ENCODE results near the gene VCPKMT. TPM values are rescaled to one million over a fixed set of nuclear protein-coding genes. Genes with fewer than 3 reads are reported as not detected.
"Not testable (repeated sequence)": the region's sequence is repeated elsewhere in the genome, so short reads cannot be mapped to it uniquely, and the experiment has no call there.

The VCPKMT gene
- total RNA-seq, 1 experiment from 2014 or later, result 6.5 TPM

- no TSS peak for BruUV-seq (replicated peaks)
- ChIA-PET CTCF (no interaction called here), POLR2A (ENCODE audit: unreplicated experiment) (interaction anchor here (0.5 to 0.7 kb wide), 2 partner anchors 20 to 224 kb away, joined by 3 to 29 read pairs; no protein-coding TSS in a partner anchor)
- Histone ChIP-seq H3K9me2 (ENCODE audit: insufficient read depth) (no peaks in the 10 kb centered on the region), H3K4me2 (no peak overlapping the region), H3K4me1 (replicated peaks; ENCODE audit: insufficient read depth) (no peaks in the 10 kb centered on the region; the same call in 1 of the 2 replicates), H3K4me3 (no peak overlapping the region), H3K36me3 (ENCODE audit: low read depth) (no peaks in the 10 kb centered on the region), H3K79me2 (ENCODE audit: low read depth) (no peaks in the 10 kb centered on the region), H3K27me3 (ENCODE audit: insufficient read depth, low read depth) (no peaks in the 10 kb centered on the region), H2AFZ (no peak overlapping the region), H3K27ac (no peak overlapping the region), H3F3A (ENCODE audit: insufficient read depth, low read depth) (peaks cover 4% of the 10 kb centered on the region; the same call in 1 of the 2 replicates), H3K9me3 (ENCODE audit: insufficient read depth, low read depth) (no peaks in the 10 kb centered on the region), H4K20me1 (ENCODE audit: insufficient read depth) (no peaks in the 10 kb centered on the region)
- no peak for DNase-seq
- intact Hi-C loops (cut with micrococcal nuclease; ENCODE audit: unreplicated experiment), result no loop called here
- no peak for TF ChIP-seq EZH2 (IDR thresholded peaks at IDR 0.05; ENCODE audit: low read depth)
- TF ChIP-seq CTCF (conservative IDR thresholded peaks at IDR 0.05), result no peak
Observed at GRCh38 chr14:50082308-50082742, 34.0 kb downstream of the VCPKMT start.

- H3K9me2 ChIP-seq (ENCODE audit: insufficient read depth); H3K36me3 ChIP-seq (ENCODE audit: low read depth); H3K79me2 ChIP-seq (ENCODE audit: low read depth); H3K4me1 ChIP-seq (replicated peaks; ENCODE audit: insufficient read depth); DNase-seq; H3K9me3 ChIP-seq (ENCODE audit: insufficient read depth, low read depth); H3K4me2 ChIP-seq; H2AFZ ChIP-seq; H3K27me3 ChIP-seq (ENCODE audit: insufficient read depth, low read depth); CTCF ChIA-PET; H3K27ac ChIP-seq; H4K20me1 ChIP-seq (ENCODE audit: insufficient read depth); POLR2A ChIA-PET (ENCODE audit: unreplicated experiment); BruUV-seq (replicated peaks); H3K4me3 ChIP-seq; intact Hi-C loops (cut with micrococcal nuclease; ENCODE audit: unreplicated experiment); H3F3A ChIP-seq (ENCODE audit: insufficient read depth, low read depth): not testable (repeated sequence)
Observed at GRCh38 chr14:50079103-50079502, 37.3 kb downstream of the VCPKMT start.

- H3K9me3 ChIP-seq (ENCODE audit: insufficient read depth, low read depth); H3K4me2 ChIP-seq; H3K79me2 ChIP-seq (ENCODE audit: low read depth); CTCF ChIA-PET; intact Hi-C loops (cut with micrococcal nuclease; ENCODE audit: unreplicated experiment); H3K27me3 ChIP-seq (ENCODE audit: insufficient read depth, low read depth); H3F3A ChIP-seq (ENCODE audit: insufficient read depth, low read depth); POLR2A ChIA-PET (ENCODE audit: unreplicated experiment); BruUV-seq (replicated peaks); H3K9me2 ChIP-seq (ENCODE audit: insufficient read depth); H4K20me1 ChIP-seq (ENCODE audit: insufficient read depth); H3K36me3 ChIP-seq (ENCODE audit: low read depth); H2AFZ ChIP-seq; H3K27ac ChIP-seq; H3K4me3 ChIP-seq; DNase-seq; H3K4me1 ChIP-seq (replicated peaks; ENCODE audit: insufficient read depth): not testable (repeated sequence)
Observed at GRCh38 chr14:50073663-50074062, 42.7 kb downstream of the VCPKMT start.

GRCh38 chr14:50072395-50072794 is 44.0 kb downstream of the VCPKMT start:
- TF ChIP-seq EZH2 (IDR thresholded peaks at IDR 0.05; ENCODE audit: low read depth) (no peak), CTCF (conservative IDR thresholded peaks at IDR 0.05) (no peak)
- H2AFZ ChIP-seq, result no peak overlapping the region
- H3K4me3 ChIP-seq, result no peak overlapping the region
- BruUV-seq (replicated peaks), result no TSS peak
- H3F3A ChIP-seq (ENCODE audit: insufficient read depth, low read depth), result peaks cover 9% of the 10 kb centered on the region; the same call in 1 of the 2 replicates
- no peaks in the 10 kb centered on the region for H3K9me2 ChIP-seq (ENCODE audit: insufficient read depth)
- peaks cover 6% of the 10 kb centered on the region; the same call in 1 of the 2 replicates for H3K9me3 ChIP-seq (ENCODE audit: insufficient read depth, low read depth)
- no peak for DNase-seq
- H3K4me1 ChIP-seq (replicated peaks; ENCODE audit: insufficient read depth), result peaks cover 8% of the 10 kb centered on the region
- no peak overlapping the region for H3K27ac ChIP-seq
- no peaks in the 10 kb centered on the region for H3K79me2 ChIP-seq (ENCODE audit: low read depth)
- H3K4me2 ChIP-seq, result no peak overlapping the region
- no peaks in the 10 kb centered on the region for H3K36me3 ChIP-seq (ENCODE audit: low read depth)
- no peaks in the 10 kb centered on the region for H4K20me1 ChIP-seq (ENCODE audit: insufficient read depth)
- CTCF ChIA-PET, result no interaction called here
- H3K27me3 ChIP-seq (ENCODE audit: insufficient read depth, low read depth), result no peaks in the 10 kb centered on the region
- intact Hi-C loops (cut with micrococcal nuclease; ENCODE audit: unreplicated experiment), result no loop called here
- POLR2A ChIA-PET (ENCODE audit: unreplicated experiment), result interaction anchor here (0.7 kb wide), 1 partner anchor 204 kb away, joined by 9 read pairs; no protein-coding TSS in a partner anchor

All from PC-9 (cell line).